Measurements from ENCODE around the gene PCBP4. TPM values are rescaled to one million over a fixed set of nuclear protein-coding genes. Genes with fewer than 3 reads are reported as not detected.

The PCBP4 gene
- polyA plus RNA-seq, 1 donor (not counting 4 experiments of a cell fraction or from before 2014, with no cell fraction given): 25.2 TPM

DNA sequence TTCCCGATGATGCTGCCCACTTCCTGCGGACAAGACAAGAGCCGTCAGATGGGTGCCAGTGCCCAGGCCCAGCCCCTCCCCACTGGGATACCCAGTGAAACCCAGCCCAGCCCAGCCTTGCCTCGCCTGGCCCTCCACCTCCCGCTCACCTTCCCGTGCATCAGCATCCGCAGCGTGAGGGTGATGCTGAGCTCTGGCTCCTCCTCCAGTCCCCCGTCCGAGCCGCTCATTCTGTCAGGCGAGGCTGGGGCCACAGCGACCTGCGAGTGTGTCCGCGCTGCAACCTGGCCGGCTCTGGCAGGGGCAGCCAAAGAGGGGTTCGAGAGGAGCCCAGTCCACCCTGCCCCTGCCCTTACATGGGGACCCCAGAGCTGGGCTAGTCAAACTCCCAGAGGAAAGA lies 6.2 kb downstream of the PCBP4 start:
- dilution Hi-C loops (cut with MboI; ENCODE audit: extremely low pct_ligation_motif_present, low sequenced_read_pairs): no loop called here
- no peak for TF ChIP-seq EZH2 (IDR thresholded peaks at IDR 0.05; ENCODE audit: low read length)
- TF ChIP-seq, protein P1, sequence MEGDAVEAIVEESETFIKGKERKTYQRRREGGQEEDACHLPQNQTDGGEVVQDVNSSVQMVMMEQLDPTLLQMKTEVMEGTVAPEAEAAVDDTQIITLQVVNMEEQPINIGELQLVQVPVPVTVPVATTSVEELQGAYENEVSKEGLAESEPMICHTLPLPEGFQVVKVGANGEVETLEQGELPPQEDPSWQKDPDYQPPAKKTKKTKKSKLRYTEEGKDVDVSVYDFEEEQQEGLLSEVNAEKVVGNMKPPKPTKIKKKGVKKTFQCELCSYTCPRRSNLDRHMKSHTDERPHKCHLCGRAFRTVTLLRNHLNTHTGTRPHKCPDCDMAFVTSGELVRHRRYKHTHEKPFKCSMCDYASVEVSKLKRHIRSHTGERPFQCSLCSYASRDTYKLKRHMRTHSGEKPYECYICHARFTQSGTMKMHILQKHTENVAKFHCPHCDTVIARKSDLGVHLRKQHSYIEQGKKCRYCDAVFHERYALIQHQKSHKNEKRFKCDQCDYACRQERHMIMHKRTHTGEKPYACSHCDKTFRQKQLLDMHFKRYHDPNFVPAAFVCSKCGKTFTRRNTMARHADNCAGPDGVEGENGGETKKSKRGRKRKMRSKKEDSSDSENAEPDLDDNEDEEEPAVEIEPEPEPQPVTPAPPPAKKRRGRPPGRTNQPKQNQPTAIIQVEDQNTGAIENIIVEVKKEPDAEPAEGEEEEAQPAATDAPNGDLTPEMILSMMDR (optimal IDR thresholded peaks at IDR 0.05 in 1 of 3, IDR thresholded peaks at IDR 0.05 in 1 of 3, conservative IDR thresholded peaks at IDR 0.05 in 1 of 3; ENCODE audit: extremely low read depth in 1 of 3, insufficient read depth in 2 of 3, low read length in 3 of 3): no peak
- H3K27me3 ChIP-seq (ENCODE audit: control insufficient read depth, extremely low read depth, insufficient read depth, low read length): no peaks in the 10 kb centered on the region
- no peaks in the 10 kb centered on the region for H4K20me1 ChIP-seq (ENCODE audit: control insufficient read depth, extremely low read depth, insufficient read depth, low read length)
- no peak overlapping the region for H2AFZ ChIP-seq (ENCODE audit: control insufficient read depth, low read length)
- FAIRE-seq: no peak
- peaks cover 0 to 25% of the 10 kb centered on the region in 2 experiments for H3K36me3 ChIP-seq (ENCODE audit: control insufficient read depth in 2 of 2, extremely low read depth in 1 of 2, insufficient read depth in 2 of 2, low read length in 2 of 2)
- H3K4me2 ChIP-seq (ENCODE audit: control insufficient read depth, extremely low read depth, insufficient read depth, low read depth, low read length): no peak overlapping the region
- no peak overlapping the region for H3K27ac ChIP-seq (ENCODE audit: control insufficient read depth, insufficient read depth, low read length)
- DNase-seq (ENCODE audit: low read depth, low spot score): no peak
- no peaks in the 10 kb centered on the region for H3K79me2 ChIP-seq (ENCODE audit: control insufficient read depth, insufficient read depth, low read length)
- no peak overlapping the region for H3K9ac ChIP-seq (ENCODE audit: control insufficient read depth, extremely low read depth, insufficient read depth, low read length)
- no peak overlapping the region for H3K4me3 ChIP-seq (ENCODE audit: control insufficient read depth in 2 of 3, extremely low read depth in 1 of 3, insufficient read depth in 2 of 3, low read depth in 1 of 3, low read length in 3 of 3)
- no peaks in the 10 kb centered on the region for H3K9me3 ChIP-seq (ENCODE audit: control insufficient read depth, low read depth, low read length)
- H3K9me1 ChIP-seq (ENCODE audit: control insufficient read depth, extremely low read depth, insufficient read depth, low read length): no peaks in the 10 kb centered on the region
- H3K4me1 ChIP-seq (ENCODE audit: control insufficient read depth, extremely low read depth, insufficient read depth, low read length): peaks cover 5% of the 10 kb centered on the region

DNA sequence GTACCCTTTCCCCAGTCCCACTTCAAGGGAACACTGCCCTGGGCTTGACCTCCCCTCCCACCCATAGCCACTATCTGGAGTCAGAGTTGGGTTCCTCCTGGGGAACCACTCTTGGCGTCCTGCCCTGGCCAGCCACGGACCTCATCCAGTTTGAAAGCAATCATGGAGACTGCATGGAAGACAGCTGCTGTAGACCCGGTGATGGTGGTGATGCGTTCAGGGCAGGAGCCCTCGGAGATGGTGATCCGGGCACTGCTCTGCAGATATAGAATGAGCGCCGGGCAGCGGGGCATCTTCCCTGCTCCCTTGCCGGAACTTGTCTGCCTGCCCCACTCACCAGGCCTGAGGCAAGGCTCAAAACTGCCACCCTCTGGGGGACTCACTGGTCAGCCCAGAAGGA lies 6.9 kb downstream of the PCBP4 start:
- Histone ChIP-seq H4K20me1 (ENCODE audit: control insufficient read depth, extremely low read depth, insufficient read depth, low read length) (no peaks in the 10 kb centered on the region), H3K4me1 (ENCODE audit: control insufficient read depth, extremely low read depth, insufficient read depth, low read length) (peaks cover 10% of the 10 kb centered on the region), H3K9me3 (ENCODE audit: control insufficient read depth, low read depth, low read length) (no peaks in the 10 kb centered on the region), H3K4me3 (ENCODE audit: control insufficient read depth in 2 of 3, extremely low read depth in 1 of 3, insufficient read depth in 2 of 3, low read depth in 1 of 3, low read length in 3 of 3) (no peak overlapping the region), H3K79me2 (ENCODE audit: control insufficient read depth, insufficient read depth, low read length) (no peaks in the 10 kb centered on the region), H3K9ac (ENCODE audit: control insufficient read depth, extremely low read depth, insufficient read depth, low read length) (no peak overlapping the region), H3K27ac (ENCODE audit: control insufficient read depth, insufficient read depth, low read length) (no peak overlapping the region), H3K27me3 (ENCODE audit: control insufficient read depth, extremely low read depth, insufficient read depth, low read length) (peaks cover 4% of the 10 kb centered on the region), H3K9me1 (ENCODE audit: control insufficient read depth, extremely low read depth, insufficient read depth, low read length) (no peaks in the 10 kb centered on the region), H3K4me2 (ENCODE audit: control insufficient read depth, extremely low read depth, insufficient read depth, low read depth, low read length) (no peak overlapping the region), H3K36me3 (ENCODE audit: control insufficient read depth in 2 of 2, extremely low read depth in 1 of 2, insufficient read depth in 2 of 2, low read length in 2 of 2) (peaks cover 0 to 25% of the 10 kb centered on the region in 2 experiments), H2AFZ (ENCODE audit: control insufficient read depth, low read length) (no peak overlapping the region)
- dilution Hi-C loops (cut with MboI; ENCODE audit: extremely low pct_ligation_motif_present, low sequenced_read_pairs): no loop called here
- TF ChIP-seq, protein P1 (optimal IDR thresholded peaks at IDR 0.05 in 1 of 3, IDR thresholded peaks at IDR 0.05 in 1 of 3, conservative IDR thresholded peaks at IDR 0.05 in 1 of 3; ENCODE audit: extremely low read depth in 1 of 3, insufficient read depth in 2 of 3, low read length in 3 of 3): no peak
- no peak for TF ChIP-seq EZH2 (IDR thresholded peaks at IDR 0.05; ENCODE audit: low read length)
- no peak for FAIRE-seq
- DNase-seq (ENCODE audit: low read depth, low spot score): no peak

All from keratinocyte (primary cell).